Adrenal gland (tissue), 5 donors: ENCODE data around the gene CLEC3B.

Experiments
- CTCF ChIP-seq, 6 experiments: fragments of 450-650 bp in 4 of 6; fragments of 200-600 bp in 2 of 6; sonication (generic) in 1 of 6; IDR thresholded peaks; 1 replicate in 5 of 6; 2 replicates in 1 of 6; pipeline versions ENCODE4 v1.5.1 to v1.8.0; 2016 to 2021; ENCODE audit warnings: antibody characterized with exemption in 6 of 6, mild to moderate bottlenecking in 2 of 6, moderate library complexity in 1 of 6
- POLR2A ChIP-seq, 2 donors: fragments of 450-650 bp; IDR thresholded peaks; one replicate each; pipeline ENCODE4 v1.6.1; 2017; ENCODE audit warnings: antibody characterized with exemption in 2 of 2, mild to moderate bottlenecking in 2 of 2, moderate library complexity in 1 of 2
- donor health status: DM: no; HTN: no; CAD: no.

- TF ChIP-seq CTCF (IDR thresholded peaks at IDR 0.05) (no peak), POLR2A (IDR thresholded peaks at IDR 0.05) (no peak)
These were observed 22.2 kb upstream of the CLEC3B start for GRCh38 chr3:45003859-45004258.
